ENCODE results near the gene SHROOM3.

The SHROOM3 gene

DNA sequence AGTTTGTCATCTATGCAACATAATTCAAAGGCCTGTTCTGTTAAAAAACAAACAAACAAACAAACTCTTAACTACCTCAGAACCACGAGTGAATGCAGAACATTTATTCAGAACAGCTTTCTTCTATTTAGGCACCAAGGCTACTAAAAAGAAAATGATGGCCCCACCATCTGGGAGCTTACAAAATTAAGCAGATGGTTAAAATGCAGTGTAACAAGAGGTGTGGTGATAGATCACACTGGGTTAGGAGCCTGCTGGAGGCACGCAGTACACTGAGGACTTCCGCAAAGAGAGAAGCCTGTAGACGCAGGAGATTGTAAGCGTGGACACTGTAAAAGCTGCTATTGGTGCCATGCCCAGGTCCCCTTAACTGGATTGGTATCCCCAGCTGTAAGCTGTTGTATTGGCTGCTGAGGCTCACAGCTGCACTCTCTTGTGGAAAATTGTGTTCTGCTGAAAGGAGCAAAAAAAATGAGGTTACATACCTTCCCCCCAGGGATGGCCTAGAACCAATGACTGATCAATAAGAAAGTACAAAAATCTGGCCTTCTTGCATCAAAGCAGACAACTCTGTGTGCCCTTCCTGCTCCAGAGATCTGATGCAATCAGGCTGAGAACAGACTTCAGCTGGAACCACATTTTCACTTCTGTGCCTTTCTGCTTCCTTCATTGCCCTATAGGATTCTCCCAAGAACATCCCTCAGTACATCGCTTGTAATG is 60.0 kb downstream of the SHROOM3 start:
- DNase-seq = no peak
- Mint-ChIP-seq H3K4me3 (no peak overlapping the region), H3K36me3 (ENCODE audit: low read depth) (no peaks in the 10 kb centered on the region), H3K9me3 (no peaks in the 10 kb centered on the region), H3K4me1 (ENCODE audit: low read depth) (no peaks in the 10 kb centered on the region), H3K27me3 (peaks cover 7% of the 10 kb centered on the region), H3K27ac (no peak overlapping the region)

DNA sequence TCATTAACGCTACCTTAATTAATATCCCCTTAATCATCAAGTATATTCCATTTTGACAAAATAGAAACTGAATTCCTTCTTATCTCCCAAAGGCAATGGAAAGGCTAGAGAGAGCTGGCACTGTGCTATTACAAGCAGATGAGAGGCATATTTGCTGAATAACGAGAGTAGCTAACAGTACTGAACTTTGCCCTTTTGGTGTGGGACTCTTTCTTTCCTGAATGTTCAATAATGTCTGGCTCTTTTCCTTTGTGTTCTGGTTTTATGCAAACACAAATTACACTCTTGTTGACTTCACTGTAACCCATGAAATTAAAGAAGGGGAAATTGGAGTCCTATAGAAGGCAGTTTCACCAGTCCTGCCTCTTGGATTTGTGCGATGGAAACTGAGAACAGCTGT is 63.5 kb downstream of the SHROOM3 start:
- Mint-ChIP-seq H3K9me3 (no peaks in the 10 kb centered on the region), H3K27me3 (peaks cover 15% of the 10 kb centered on the region), H3K36me3 (ENCODE audit: low read depth) (no peaks in the 10 kb centered on the region), H3K4me3 (no peak overlapping the region), H3K27ac (no peak overlapping the region), H3K4me1 (ENCODE audit: low read depth) (no peaks in the 10 kb centered on the region)
- no peak for DNase-seq

DNA sequence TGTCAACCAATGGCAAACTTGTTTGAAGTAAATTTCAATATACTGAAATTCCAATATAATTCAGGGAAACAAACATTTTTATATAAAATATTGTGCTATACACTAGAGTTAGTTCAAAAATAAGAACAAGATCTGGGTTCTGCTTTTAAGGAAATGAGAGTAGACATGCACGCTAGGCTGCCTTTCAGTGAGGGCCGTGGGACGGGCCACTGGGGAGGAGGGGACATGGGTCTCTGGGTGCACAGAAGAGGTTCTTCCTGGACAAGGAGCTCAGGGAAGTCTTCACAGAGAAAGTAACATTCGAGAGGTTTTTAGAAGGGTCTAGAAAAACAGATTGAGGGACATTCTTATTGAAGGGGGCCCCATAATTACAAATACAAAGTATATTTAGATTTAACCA is 64.4 kb downstream of the SHROOM3 start:
- H3K4me3 Mint-ChIP-seq = no peak overlapping the region
- no peaks in the 10 kb centered on the region for H3K4me1 Mint-ChIP-seq (ENCODE audit: low read depth)
- H3K27ac Mint-ChIP-seq = no peak overlapping the region
- no peak for DNase-seq
- no peaks in the 10 kb centered on the region for H3K36me3 Mint-ChIP-seq (ENCODE audit: low read depth)
- H3K9me3 Mint-ChIP-seq = no peaks in the 10 kb centered on the region
- H3K27me3 Mint-ChIP-seq = peaks cover 18% of the 10 kb centered on the region

DNA sequence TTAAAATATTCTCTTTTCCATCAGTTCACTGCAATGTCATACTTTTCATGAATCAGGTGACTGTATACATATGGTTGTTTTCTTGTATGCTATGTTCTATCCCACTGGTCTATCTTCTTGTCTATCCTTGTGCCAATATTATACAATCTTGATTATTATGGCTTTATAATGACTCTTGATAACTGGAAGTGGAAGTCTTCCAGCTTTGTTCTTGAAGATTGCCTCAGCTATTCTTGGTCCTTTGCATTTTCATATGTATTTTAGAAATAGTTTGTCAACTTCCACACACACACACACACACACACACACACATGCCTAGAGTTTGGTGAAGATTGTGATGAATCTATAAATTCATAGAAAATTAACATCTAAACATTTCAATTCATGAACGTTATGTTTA is 67.9 kb downstream of the SHROOM3 start:
- H3K27ac Mint-ChIP-seq = no peak overlapping the region
- no peaks in the 10 kb centered on the region for H3K36me3 Mint-ChIP-seq (ENCODE audit: low read depth)
- H3K4me1 Mint-ChIP-seq (ENCODE audit: low read depth) = no peaks in the 10 kb centered on the region
- no peaks in the 10 kb centered on the region for H3K9me3 Mint-ChIP-seq
- DNase-seq = no peak
- no peak overlapping the region for H3K4me3 Mint-ChIP-seq
- H3K27me3 Mint-ChIP-seq = peaks cover 21% of the 10 kb centered on the region

DNA sequence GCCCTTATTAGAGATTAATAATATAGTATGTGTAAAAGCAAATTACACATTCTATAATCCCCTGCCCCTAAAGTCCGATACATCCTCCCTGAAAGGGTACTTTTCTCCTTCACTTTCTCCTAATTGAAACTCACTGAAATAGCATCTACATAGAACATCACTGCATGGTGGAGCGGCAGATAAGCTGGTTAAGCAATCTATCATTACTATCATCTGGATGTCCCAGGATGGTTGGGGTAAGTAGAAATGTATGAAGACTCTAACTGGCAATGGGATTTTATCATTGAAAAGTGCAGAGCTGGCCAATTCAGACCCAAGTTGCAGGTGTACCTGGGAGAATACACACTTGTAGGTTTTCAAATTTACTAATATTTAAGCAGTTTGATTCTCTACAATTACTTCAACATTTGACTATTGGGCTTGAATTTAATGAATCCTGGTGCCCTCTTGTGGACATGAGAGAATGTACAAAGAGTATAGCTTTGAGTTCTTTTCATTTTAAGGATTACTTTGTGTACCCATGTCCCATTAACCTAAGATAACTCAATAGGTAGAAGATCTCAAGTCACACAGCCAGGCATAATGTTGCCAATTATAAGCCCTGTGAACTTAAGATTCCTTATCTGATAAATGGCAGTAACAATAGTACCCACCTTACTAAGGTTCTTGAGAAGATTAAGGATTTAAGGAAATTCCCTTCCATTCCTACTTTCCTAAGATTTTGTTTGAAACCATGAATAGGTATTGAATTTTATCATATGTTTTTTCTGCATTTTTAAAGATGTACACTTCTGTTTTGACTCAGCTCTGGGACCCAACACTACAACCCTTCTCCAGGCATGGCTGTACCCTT is 69.8 kb downstream of the SHROOM3 start:
- no peak overlapping the region for H3K27ac Mint-ChIP-seq
- no peaks in the 10 kb centered on the region for H3K36me3 Mint-ChIP-seq (ENCODE audit: low read depth)

DNA sequence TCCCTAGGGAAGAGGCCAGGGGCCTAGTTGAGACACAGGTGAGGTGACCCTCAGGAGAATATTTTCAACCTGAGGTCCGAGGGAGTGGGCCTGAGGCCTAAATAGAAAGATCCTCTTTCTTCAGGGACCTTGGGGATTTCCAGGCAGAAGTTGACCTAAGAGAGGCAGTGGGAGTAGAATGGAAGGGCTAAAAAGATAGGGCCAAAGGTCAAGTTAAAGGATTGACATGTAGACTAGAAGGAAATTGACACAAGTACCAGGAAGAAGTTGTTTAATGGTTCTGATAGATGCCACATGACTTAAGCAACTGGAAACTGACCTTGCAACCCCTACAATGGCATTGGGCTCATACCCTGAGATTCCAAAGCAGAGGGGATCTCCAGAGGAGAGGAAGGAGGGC is 76.9 kb downstream of the SHROOM3 start:
- no peaks in the 10 kb centered on the region for H3K36me3 Mint-ChIP-seq (ENCODE audit: low read depth)
- no peak for DNase-seq

More for the DNA sequence above, 69.8 kb downstream of the SHROOM3 start:
- H3K9me3 Mint-ChIP-seq = no peaks in the 10 kb centered on the region
- DNase-seq = no peak
- no peaks in the 10 kb centered on the region for H3K4me1 Mint-ChIP-seq (ENCODE audit: low read depth)
- H3K4me3 Mint-ChIP-seq = no peak overlapping the region
- H3K27me3 Mint-ChIP-seq = peaks cover 21% of the 10 kb centered on the region

DNA sequence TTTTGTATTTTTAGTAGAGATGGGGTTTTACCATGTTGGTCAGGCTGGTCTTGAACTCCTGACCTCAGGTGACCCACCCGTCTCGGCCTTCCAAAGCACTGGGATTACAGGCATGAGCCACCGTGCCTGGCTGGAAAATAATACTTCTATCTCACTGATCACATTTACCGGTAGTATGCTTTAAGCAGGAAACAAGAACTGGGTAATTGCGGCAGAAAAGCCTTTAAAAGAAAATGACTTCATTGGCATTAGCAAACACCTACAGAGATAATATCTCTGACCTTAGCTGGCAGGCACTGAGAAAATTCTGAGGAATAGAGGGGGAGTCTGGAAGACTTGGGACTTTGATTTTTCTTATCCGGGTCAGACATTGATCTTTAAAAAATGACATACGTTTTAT is 78.5 kb downstream of the SHROOM3 start:
- no peaks in the 10 kb centered on the region for H3K4me1 Mint-ChIP-seq (ENCODE audit: low read depth)
- H3K27me3 Mint-ChIP-seq = peaks cover 6% of the 10 kb centered on the region
- H3K36me3 Mint-ChIP-seq (ENCODE audit: low read depth) = no peaks in the 10 kb centered on the region
- peaks cover 2% of the 10 kb centered on the region for H3K9me3 Mint-ChIP-seq
- H3K4me3 Mint-ChIP-seq = no peak overlapping the region
- no peak overlapping the region for H3K27ac Mint-ChIP-seq
- DNase-seq = no peak

More for the DNA sequence above, 76.9 kb downstream of the SHROOM3 start:
- Mint-ChIP-seq H3K27ac (no peak overlapping the region), H3K4me1 (ENCODE audit: low read depth) (no peaks in the 10 kb centered on the region), H3K9me3 (peaks cover 2% of the 10 kb centered on the region), H3K27me3 (peaks cover 4% of the 10 kb centered on the region), H3K4me3 (no peak overlapping the region)

DNA sequence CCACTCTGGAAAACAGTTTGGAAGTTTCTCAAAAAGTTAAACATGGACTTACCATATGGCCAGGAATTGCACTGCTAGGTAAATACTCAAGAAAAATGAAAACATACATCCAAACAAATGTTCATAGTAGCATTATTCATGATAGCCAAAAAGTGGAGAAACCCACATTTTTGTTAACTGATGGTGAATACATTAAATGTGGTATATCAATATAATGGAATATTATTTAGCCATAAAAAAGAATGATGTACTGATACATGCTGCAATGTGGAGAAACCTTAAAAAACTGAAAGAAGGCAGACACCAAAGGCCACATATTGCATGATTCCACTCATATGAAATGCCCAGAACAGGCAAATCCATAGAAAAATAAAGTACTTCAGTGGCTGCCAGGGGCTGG is 79.1 kb downstream of the SHROOM3 start:
- H3K27me3 Mint-ChIP-seq = peaks cover 6% of the 10 kb centered on the region
- no peaks in the 10 kb centered on the region for H3K36me3 Mint-ChIP-seq (ENCODE audit: low read depth)
- DNase-seq = no peak
- peaks cover 2% of the 10 kb centered on the region for H3K9me3 Mint-ChIP-seq
- H3K4me1 Mint-ChIP-seq (ENCODE audit: low read depth) = no peaks in the 10 kb centered on the region
- H3K4me3 Mint-ChIP-seq = no peak overlapping the region
- no peak overlapping the region for H3K27ac Mint-ChIP-seq

DNA sequence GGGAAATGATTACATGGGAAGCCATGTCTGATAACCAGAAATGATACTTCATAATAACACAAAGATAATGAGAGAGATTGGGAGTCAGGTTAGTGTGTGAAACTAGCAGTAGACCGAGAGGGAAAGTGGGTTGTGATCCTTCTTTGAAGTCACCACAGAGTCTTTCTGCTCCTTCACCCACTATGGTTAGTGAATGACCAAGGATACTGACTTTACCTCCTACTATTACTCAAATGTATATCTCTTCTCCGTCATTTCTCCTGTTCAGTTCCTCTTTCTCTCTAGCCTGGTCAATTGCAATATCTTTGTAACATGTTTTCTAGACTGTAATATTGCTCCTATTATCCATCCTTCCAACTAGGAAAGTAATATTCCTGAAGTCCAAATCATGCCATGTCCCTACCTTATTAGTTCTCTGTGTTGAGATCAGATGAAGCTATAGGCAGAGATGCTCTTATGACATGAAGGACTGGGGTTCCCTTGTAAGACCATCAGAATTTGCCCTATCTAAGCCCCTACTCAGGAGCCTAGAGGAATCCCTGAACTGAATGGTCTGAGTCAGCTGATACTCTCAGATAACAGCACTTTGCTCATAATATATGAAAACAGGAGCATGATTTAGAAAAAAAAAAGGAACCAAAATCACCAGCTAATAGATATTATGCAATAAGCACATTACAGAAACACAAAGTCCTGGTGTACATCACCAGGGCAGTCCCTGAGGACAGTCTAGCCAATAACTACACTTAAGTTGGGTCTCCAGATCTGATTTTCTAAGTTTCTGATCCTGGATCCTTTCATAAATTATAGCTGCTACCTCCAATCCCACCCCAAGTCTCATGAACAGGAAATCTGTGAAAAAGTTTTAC is 81.2 kb downstream of the SHROOM3 start:
- Mint-ChIP-seq H3K27me3 (peaks cover 6% of the 10 kb centered on the region), H3K4me1 (ENCODE audit: low read depth) (no peaks in the 10 kb centered on the region), H3K9me3 (peaks cover 2% of the 10 kb centered on the region), H3K27ac (no peak overlapping the region), H3K4me3 (no peak overlapping the region), H3K36me3 (ENCODE audit: low read depth) (no peaks in the 10 kb centered on the region)
- no peak for DNase-seq

DNA sequence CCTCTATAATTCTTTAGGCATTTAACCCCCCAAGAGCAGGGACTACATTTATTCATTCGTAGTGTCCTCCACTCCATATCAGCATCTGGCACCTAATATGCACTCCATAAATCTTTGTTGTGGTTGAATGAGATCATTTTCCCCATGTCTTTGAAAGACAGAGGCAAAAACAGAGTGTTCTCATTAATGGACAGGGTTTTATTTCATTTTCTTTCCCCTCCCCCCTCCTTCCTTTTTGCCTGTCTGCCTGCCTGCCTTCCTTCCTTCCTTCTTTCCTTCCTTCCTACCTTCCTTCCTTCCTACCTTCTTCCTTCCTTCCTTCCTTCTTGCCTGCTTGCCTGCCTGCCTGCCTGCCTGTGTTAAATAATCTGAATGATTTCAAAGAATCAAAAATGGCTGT is 83.2 kb downstream of the SHROOM3 start:
- DNase-seq = no peak
- H3K4me3 Mint-ChIP-seq = no peak overlapping the region
- H3K9me3 Mint-ChIP-seq = peaks cover 2% of the 10 kb centered on the region
- no peaks in the 10 kb centered on the region for H3K4me1 Mint-ChIP-seq (ENCODE audit: low read depth)
- H3K27me3 Mint-ChIP-seq = peaks cover 5% of the 10 kb centered on the region
- H3K36me3 Mint-ChIP-seq (ENCODE audit: low read depth) = no peaks in the 10 kb centered on the region
- no peak overlapping the region for H3K27ac Mint-ChIP-seq

DNA sequence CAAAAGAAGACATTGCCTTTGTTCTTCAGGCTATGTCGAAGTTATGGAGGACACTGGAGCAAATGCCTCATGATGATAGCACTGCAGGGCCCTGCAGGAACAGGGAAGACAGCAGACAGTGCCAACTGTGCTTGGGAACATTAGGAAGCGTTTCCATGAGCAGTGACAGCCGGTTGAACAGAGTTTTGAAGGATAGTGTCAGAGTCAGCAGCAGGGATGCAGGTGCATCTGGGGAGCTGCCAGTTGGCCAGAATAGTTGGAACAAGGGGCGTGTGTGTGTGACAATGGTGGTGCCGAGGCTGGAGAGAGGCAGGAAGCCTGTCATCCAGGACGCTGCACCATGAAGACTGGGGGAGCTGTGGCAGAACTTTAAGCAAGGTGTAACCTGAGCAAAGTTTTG is 88.6 kb downstream of the SHROOM3 start:
- H3K36me3 Mint-ChIP-seq (ENCODE audit: low read depth) = no peaks in the 10 kb centered on the region
- H3K4me3 Mint-ChIP-seq = no peak overlapping the region
- no peaks in the 10 kb centered on the region for H3K9me3 Mint-ChIP-seq
- peaks cover 8% of the 10 kb centered on the region for H3K27me3 Mint-ChIP-seq
- H3K4me1 Mint-ChIP-seq (ENCODE audit: low read depth) = no peaks in the 10 kb centered on the region
- no peak overlapping the region for H3K27ac Mint-ChIP-seq
- DNase-seq = no peak

DNA sequence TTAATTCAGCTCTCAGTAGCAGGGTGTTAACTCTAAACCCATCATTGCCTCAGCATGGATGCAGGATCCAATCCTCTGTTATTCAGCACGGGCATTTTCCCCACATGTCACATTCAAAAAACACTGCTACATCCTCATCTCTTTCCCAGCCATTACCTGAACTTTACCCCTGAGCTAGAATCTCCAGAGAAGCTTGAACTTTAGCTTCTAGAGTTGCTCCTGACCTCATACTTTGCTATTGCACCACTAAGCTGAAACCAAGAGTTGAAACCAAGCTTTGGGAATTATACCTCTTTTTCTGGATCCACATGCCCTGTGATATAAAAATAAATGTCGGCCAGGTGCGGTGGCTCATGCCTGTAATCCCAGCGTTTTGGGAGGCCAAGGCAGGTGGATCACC is 90.7 kb downstream of the SHROOM3 start:
- Mint-ChIP-seq H3K27ac (no peak overlapping the region), H3K4me1 (ENCODE audit: low read depth) (no peaks in the 10 kb centered on the region), H3K36me3 (ENCODE audit: low read depth) (no peaks in the 10 kb centered on the region), H3K4me3 (no peak overlapping the region), H3K9me3 (no peaks in the 10 kb centered on the region), H3K27me3 (peaks cover 11% of the 10 kb centered on the region)
- no peak for DNase-seq

DNA sequence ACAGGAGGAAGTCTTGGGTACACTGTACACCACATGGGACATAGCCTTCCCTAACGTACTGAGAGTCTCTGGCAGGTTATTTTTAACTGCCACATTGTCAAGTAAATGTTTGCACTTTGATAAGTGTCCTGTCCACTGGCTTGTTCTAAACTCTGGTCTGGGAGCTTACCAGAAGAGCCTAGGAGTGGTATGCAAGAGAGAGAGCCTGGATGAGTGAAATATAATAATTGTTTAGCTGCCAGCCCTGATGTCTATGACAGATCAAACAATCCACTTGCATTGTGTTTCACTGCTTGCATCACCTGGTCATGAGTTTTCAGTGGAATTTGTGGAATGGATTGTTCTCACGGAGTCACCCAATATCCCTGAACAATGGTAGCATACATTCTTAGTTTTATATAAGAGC is 91.6 kb downstream of the SHROOM3 start:
- Mint-ChIP-seq H3K4me1 (ENCODE audit: low read depth) (no peaks in the 10 kb centered on the region), H3K27ac (no peak overlapping the region), H3K4me3 (no peak overlapping the region), H3K9me3 (no peaks in the 10 kb centered on the region), H3K27me3 (peaks cover 11% of the 10 kb centered on the region), H3K36me3 (ENCODE audit: low read depth) (no peaks in the 10 kb centered on the region)
- DNase-seq = no peak

DNA sequence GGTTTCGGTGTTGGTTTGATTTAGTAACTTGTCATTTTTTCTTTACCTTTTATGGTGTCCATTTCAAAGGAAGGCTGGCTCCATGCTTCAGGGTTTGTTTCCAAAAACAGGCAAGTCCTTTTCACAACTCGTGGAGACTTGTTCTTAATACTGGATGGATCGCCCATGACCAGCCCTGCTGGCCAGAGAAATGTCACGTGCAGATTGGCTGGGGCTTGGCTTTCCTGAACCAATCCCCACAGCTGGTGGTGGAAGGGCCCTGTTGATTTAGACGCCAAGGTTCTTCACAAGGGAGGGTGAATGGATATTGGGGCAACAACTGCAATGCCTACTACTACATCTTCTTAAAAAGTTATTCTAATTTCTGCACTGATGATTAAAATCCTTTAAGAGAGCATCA is 92.6 kb downstream of the SHROOM3 start:
- no peaks in the 10 kb centered on the region for H3K4me1 Mint-ChIP-seq (ENCODE audit: low read depth)
- no peaks in the 10 kb centered on the region for H3K36me3 Mint-ChIP-seq (ENCODE audit: low read depth)
- H3K4me3 Mint-ChIP-seq = no peak overlapping the region
- no peak overlapping the region for H3K27ac Mint-ChIP-seq
- no peaks in the 10 kb centered on the region for H3K9me3 Mint-ChIP-seq
- DNase-seq = no peak
- peaks cover 14% of the 10 kb centered on the region for H3K27me3 Mint-ChIP-seq

Measured in activated T-cell treated with anti-CD3 and anti-CD28 coated beads, Interleukin-2, amount 50 U/mL, for 24 hours (primary cell).